Measurements from ENCODE around the gene EPHA8.

EPHA8 gene

GRCh38 chr1:22526098-22526497 lies 37.2 kb upstream of the EPHA8 start:
- Histone ChIP-seq H3K4me1 (ENCODE audit: control insufficient read depth, insufficient read depth, low read length, poor library complexity, severe bottlenecking) (no peaks in the 10 kb centered on the region), H3K27me3 (replicated peaks; ENCODE audit: control insufficient read depth, insufficient read depth, low read length, poor library complexity, severe bottlenecking) (no peaks in the 10 kb centered on the region), H3K4me3 (ENCODE audit: insufficient read depth, low read depth, low read length, poor library complexity, severe bottlenecking) (no peak overlapping the region), H3K36me3 (ENCODE audit: control insufficient read depth, insufficient read depth, low read length) (peaks cover 52% of the 10 kb centered on the region), H3K9me3 (ENCODE audit: control insufficient read depth, low read length) (no peaks in the 10 kb centered on the region), H3K27ac (ENCODE audit: insufficient read depth, low read length, poor library complexity, severe bottlenecking) (no peak overlapping the region)
- no peak for DNase-seq

GRCh38 chr1:22526677-22527076 lies 36.6 kb upstream of the EPHA8 start:
- Histone ChIP-seq H3K4me1 (ENCODE audit: control insufficient read depth, insufficient read depth, low read length, poor library complexity, severe bottlenecking) (no peaks in the 10 kb centered on the region), H3K36me3 (ENCODE audit: control insufficient read depth, insufficient read depth, low read length) (peaks cover 47% of the 10 kb centered on the region), H3K27ac (ENCODE audit: insufficient read depth, low read length, poor library complexity, severe bottlenecking) (no peak overlapping the region), H3K9me3 (ENCODE audit: control insufficient read depth, low read length) (no peaks in the 10 kb centered on the region), H3K4me3 (ENCODE audit: insufficient read depth, low read depth, low read length, poor library complexity, severe bottlenecking) (no peak overlapping the region), H3K27me3 (replicated peaks; ENCODE audit: control insufficient read depth, insufficient read depth, low read length, poor library complexity, severe bottlenecking) (no peaks in the 10 kb centered on the region)
- no peak for DNase-seq

- peaks cover 46% of the 10 kb centered on the region for H3K36me3 ChIP-seq (ENCODE audit: control insufficient read depth, insufficient read depth, low read length)
- H3K4me3 ChIP-seq (ENCODE audit: insufficient read depth, low read depth, low read length, poor library complexity, severe bottlenecking), result no peak overlapping the region
- no peaks in the 10 kb centered on the region for H3K9me3 ChIP-seq (ENCODE audit: control insufficient read depth, low read length)
- H3K4me1 ChIP-seq (ENCODE audit: control insufficient read depth, insufficient read depth, low read length, poor library complexity, severe bottlenecking), result no peaks in the 10 kb centered on the region
- DNase-seq, result no peak
- no peaks in the 10 kb centered on the region for H3K27me3 ChIP-seq (replicated peaks; ENCODE audit: control insufficient read depth, insufficient read depth, low read length, poor library complexity, severe bottlenecking)
- no peak overlapping the region for H3K27ac ChIP-seq (ENCODE audit: insufficient read depth, low read length, poor library complexity, severe bottlenecking)
These were observed 36.2 kb upstream of the EPHA8 start for GRCh38 chr1:22527122-22527521.

GRCh38 chr1:22527555-22528296 lies 35.6 kb upstream of the EPHA8 start:
- Histone ChIP-seq H3K4me3 (ENCODE audit: insufficient read depth, low read depth, low read length, poor library complexity, severe bottlenecking) (no peak overlapping the region), H3K36me3 (ENCODE audit: control insufficient read depth, insufficient read depth, low read length) (peaks cover 46% of the 10 kb centered on the region), H3K27ac (ENCODE audit: insufficient read depth, low read length, poor library complexity, severe bottlenecking) (no peak overlapping the region), H3K27me3 (replicated peaks; ENCODE audit: control insufficient read depth, insufficient read depth, low read length, poor library complexity, severe bottlenecking) (no peaks in the 10 kb centered on the region), H3K4me1 (ENCODE audit: control insufficient read depth, insufficient read depth, low read length, poor library complexity, severe bottlenecking) (no peaks in the 10 kb centered on the region), H3K9me3 (ENCODE audit: control insufficient read depth, low read length) (no peaks in the 10 kb centered on the region)
- no peak for DNase-seq

- no peaks in the 10 kb centered on the region for H3K4me1 ChIP-seq (ENCODE audit: control insufficient read depth, insufficient read depth, low read length, poor library complexity, severe bottlenecking)
- H3K27ac ChIP-seq (ENCODE audit: insufficient read depth, low read length, poor library complexity, severe bottlenecking), result no peak overlapping the region
- no peak overlapping the region for H3K4me3 ChIP-seq (ENCODE audit: insufficient read depth, low read depth, low read length, poor library complexity, severe bottlenecking)
- DNase-seq, result no peak
- peaks cover 43% of the 10 kb centered on the region for H3K36me3 ChIP-seq (ENCODE audit: control insufficient read depth, insufficient read depth, low read length)
- no peaks in the 10 kb centered on the region for H3K27me3 ChIP-seq (replicated peaks; ENCODE audit: control insufficient read depth, insufficient read depth, low read length, poor library complexity, severe bottlenecking)
- no peaks in the 10 kb centered on the region for H3K9me3 ChIP-seq (ENCODE audit: control insufficient read depth, low read length)
These were observed 34.8 kb upstream of the EPHA8 start for GRCh38 chr1:22528451-22528850.

- Histone ChIP-seq H3K4me3 (ENCODE audit: insufficient read depth, low read depth, low read length, poor library complexity, severe bottlenecking) (no peak overlapping the region), H3K27ac (ENCODE audit: insufficient read depth, low read length, poor library complexity, severe bottlenecking) (no peak overlapping the region), H3K9me3 (ENCODE audit: control insufficient read depth, low read length) (no peaks in the 10 kb centered on the region), H3K4me1 (ENCODE audit: control insufficient read depth, insufficient read depth, low read length, poor library complexity, severe bottlenecking) (no peaks in the 10 kb centered on the region), H3K27me3 (replicated peaks; ENCODE audit: control insufficient read depth, insufficient read depth, low read length, poor library complexity, severe bottlenecking) (no peaks in the 10 kb centered on the region), H3K36me3 (ENCODE audit: control insufficient read depth, insufficient read depth, low read length) (peaks cover 31% of the 10 kb centered on the region)
- no peak for DNase-seq
These were observed 33.2 kb upstream of the EPHA8 start for GRCh38 chr1:22529901-22530621.

- Histone ChIP-seq H3K9me3 (ENCODE audit: control insufficient read depth, low read length) (no peaks in the 10 kb centered on the region), H3K4me1 (ENCODE audit: control insufficient read depth, insufficient read depth, low read length, poor library complexity, severe bottlenecking) (no peaks in the 10 kb centered on the region), H3K4me3 (ENCODE audit: insufficient read depth, low read depth, low read length, poor library complexity, severe bottlenecking) (no peak overlapping the region), H3K27me3 (replicated peaks; ENCODE audit: control insufficient read depth, insufficient read depth, low read length, poor library complexity, severe bottlenecking) (no peaks in the 10 kb centered on the region), H3K36me3 (ENCODE audit: control insufficient read depth, insufficient read depth, low read length) (peaks cover 30% of the 10 kb centered on the region), H3K27ac (ENCODE audit: insufficient read depth, low read length, poor library complexity, severe bottlenecking) (no peak overlapping the region)
- no peak for DNase-seq
These were observed 32.6 kb upstream of the EPHA8 start for GRCh38 chr1:22530715-22531114.

- no peak for DNase-seq
- Histone ChIP-seq H3K4me1 (ENCODE audit: control insufficient read depth, insufficient read depth, low read length, poor library complexity, severe bottlenecking) (no peaks in the 10 kb centered on the region), H3K36me3 (ENCODE audit: control insufficient read depth, insufficient read depth, low read length) (peaks cover 25% of the 10 kb centered on the region)
These were observed 32.0 kb upstream of the EPHA8 start for GRCh38 chr1:22531251-22531650.

GRCh38 chr1:22533244-22533895 lies 29.9 kb upstream of the EPHA8 start:
- DNase-seq, result no peak
- Histone ChIP-seq H3K27ac (ENCODE audit: insufficient read depth, low read length, poor library complexity, severe bottlenecking) (no peak overlapping the region), H3K36me3 (ENCODE audit: control insufficient read depth, insufficient read depth, low read length) (peaks cover 9% of the 10 kb centered on the region), H3K27me3 (replicated peaks; ENCODE audit: control insufficient read depth, insufficient read depth, low read length, poor library complexity, severe bottlenecking) (no peaks in the 10 kb centered on the region), H3K4me3 (ENCODE audit: insufficient read depth, low read depth, low read length, poor library complexity, severe bottlenecking) (no peak overlapping the region), H3K4me1 (ENCODE audit: control insufficient read depth, insufficient read depth, low read length, poor library complexity, severe bottlenecking) (no peaks in the 10 kb centered on the region), H3K9me3 (ENCODE audit: control insufficient read depth, low read length) (no peaks in the 10 kb centered on the region)

More at GRCh38 chr1:22531251-22531650, 32.0 kb upstream of the EPHA8 start:
- no peak overlapping the region for H3K4me3 ChIP-seq (ENCODE audit: insufficient read depth, low read depth, low read length, poor library complexity, severe bottlenecking)
- H3K27ac ChIP-seq (ENCODE audit: insufficient read depth, low read length, poor library complexity, severe bottlenecking), result no peak overlapping the region
- H3K27me3 ChIP-seq (replicated peaks; ENCODE audit: control insufficient read depth, insufficient read depth, low read length, poor library complexity, severe bottlenecking), result no peaks in the 10 kb centered on the region
- no peaks in the 10 kb centered on the region for H3K9me3 ChIP-seq (ENCODE audit: control insufficient read depth, low read length)

GRCh38 chr1:22534951-22535350 lies 28.3 kb upstream of the EPHA8 start:
- no peak for DNase-seq
- H3K4me1 ChIP-seq (ENCODE audit: control insufficient read depth, insufficient read depth, low read length, poor library complexity, severe bottlenecking), result no peaks in the 10 kb centered on the region
- no peaks in the 10 kb centered on the region for H3K27me3 ChIP-seq (replicated peaks; ENCODE audit: control insufficient read depth, insufficient read depth, low read length, poor library complexity, severe bottlenecking)
- H3K4me3 ChIP-seq (ENCODE audit: insufficient read depth, low read depth, low read length, poor library complexity, severe bottlenecking), result no peak overlapping the region
- no peak overlapping the region for H3K27ac ChIP-seq (ENCODE audit: insufficient read depth, low read length, poor library complexity, severe bottlenecking)
- no peaks in the 10 kb centered on the region for H3K36me3 ChIP-seq (ENCODE audit: control insufficient read depth, insufficient read depth, low read length)
- no peaks in the 10 kb centered on the region for H3K9me3 ChIP-seq (ENCODE audit: control insufficient read depth, low read length)

Measured in effector memory CD4-positive, alpha-beta T cell (primary cell).